ENCODE measurements around the gene SLC4A1AP. TPM values are rescaled to one million over a fixed set of nuclear protein-coding genes. Genes with fewer than 3 reads are reported as not detected.

SLC4A1AP gene
- total and polyA plus RNA-seq, 8 donors: 5.1 to 12.6 (median 8.2) TPM

DNA sequence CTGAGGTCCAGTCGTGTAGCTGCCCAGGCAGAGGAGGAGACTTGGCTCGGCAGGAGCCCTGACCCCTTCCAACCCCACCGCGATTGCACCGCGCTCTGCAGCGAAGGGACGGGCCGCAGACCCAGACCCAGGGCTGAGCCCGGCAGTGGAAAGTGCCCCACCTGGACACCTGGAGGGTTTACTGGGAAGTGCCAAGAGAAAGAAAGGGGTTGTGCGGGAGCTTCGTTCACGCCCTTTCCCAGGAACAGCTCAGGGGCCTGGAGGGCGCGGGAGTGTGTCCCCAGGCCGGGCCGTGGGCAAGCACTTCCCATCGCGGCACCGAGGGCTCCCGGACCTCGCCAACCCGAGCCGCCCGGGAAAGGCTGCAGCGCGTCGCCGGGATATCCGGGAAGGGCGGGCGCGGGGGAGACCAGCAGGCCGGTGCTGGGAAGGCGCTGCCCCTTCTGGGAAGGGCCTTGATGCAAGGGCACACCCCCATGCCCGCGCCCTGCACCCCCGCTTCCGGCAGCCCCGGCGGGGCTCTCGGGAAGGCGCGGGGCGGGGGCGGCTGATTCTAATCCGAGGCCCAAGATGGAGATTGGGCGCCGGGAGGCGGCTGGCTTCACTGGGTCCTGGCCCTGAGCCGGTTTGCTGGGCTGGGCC lies 71.7 kb downstream of the SLC4A1AP start:
- Histone ChIP-seq H3K9me3 (no peaks in the 10 kb centered on the region), H3K4me1 (peaks cover 4 to 45% (median 9%) of the 10 kb centered on the region in 3 donors), H3K27ac (peak overlapping the region; percentile 51 to 92 (median 76)), H3K4me3 (peak overlapping the region in 3 of 4 donors; percentile 16 to 48 (median 47)), H3K36me3 (no peaks in the 10 kb centered on the region), H3K27me3 (no peaks in the 10 kb centered on the region)
- peak; percentile 81 to 93 (median 86) for DNase-seq
- 2 to 5% methylated on average over 26 to 51 of the region's 51 CpGs for WGBS, 2 donors
- intact Hi-C loops (cut with DNase I): no loop called here
- peak; percentile 91 to 96 (median 94) for ATAC-seq
- no peak for FAIRE-seq
- TF ChIP-seq, protein P1, sequence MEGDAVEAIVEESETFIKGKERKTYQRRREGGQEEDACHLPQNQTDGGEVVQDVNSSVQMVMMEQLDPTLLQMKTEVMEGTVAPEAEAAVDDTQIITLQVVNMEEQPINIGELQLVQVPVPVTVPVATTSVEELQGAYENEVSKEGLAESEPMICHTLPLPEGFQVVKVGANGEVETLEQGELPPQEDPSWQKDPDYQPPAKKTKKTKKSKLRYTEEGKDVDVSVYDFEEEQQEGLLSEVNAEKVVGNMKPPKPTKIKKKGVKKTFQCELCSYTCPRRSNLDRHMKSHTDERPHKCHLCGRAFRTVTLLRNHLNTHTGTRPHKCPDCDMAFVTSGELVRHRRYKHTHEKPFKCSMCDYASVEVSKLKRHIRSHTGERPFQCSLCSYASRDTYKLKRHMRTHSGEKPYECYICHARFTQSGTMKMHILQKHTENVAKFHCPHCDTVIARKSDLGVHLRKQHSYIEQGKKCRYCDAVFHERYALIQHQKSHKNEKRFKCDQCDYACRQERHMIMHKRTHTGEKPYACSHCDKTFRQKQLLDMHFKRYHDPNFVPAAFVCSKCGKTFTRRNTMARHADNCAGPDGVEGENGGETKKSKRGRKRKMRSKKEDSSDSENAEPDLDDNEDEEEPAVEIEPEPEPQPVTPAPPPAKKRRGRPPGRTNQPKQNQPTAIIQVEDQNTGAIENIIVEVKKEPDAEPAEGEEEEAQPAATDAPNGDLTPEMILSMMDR (IDR thresholded peaks at IDR 0.05): no peak

DNA sequence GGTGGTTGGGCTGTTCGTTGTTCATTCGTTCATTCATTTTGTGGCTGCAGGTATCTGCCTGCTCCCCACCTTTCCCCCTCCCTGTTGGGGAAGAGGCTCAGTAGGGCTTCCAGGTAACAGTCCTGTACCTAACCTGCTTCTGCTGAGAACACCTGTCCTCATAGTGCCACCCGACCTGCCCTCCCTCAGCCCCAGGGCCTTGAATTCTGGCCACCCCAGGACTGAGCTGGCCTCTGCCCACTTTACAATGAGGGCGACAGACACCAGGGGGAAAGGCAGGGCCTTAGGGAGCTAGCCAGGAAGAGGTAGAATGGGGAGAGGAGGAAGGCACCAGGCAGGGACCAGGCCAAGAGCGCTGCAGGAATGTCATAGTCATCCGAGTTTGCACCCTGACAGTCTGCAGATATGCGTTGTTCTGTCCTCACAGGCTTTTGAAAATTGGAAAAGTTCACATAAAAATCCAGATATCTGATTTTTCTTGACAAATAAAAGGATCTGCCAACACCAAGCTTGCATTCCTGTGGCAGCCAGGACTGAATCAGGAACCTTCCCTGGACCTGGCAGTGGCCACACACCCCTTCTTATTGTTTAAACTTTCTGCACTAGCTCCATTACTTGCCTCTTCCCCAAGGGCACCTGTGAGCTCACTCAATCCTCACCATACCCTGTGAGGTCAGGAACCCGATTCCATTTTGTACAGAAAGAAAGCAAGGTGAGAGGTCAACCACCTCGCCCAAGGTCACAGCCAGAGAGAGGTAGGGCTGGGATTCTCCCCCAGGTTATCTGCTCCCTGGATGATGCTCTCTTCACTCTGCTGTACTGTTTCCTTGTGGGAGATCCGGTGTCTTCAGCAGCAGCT lies 72.6 kb downstream of the SLC4A1AP start:
- TF ChIP-seq, protein P1 (IDR thresholded peaks at IDR 0.05): no peak
- H3K36me3 ChIP-seq: no peaks in the 10 kb centered on the region
- intact Hi-C loops (cut with DNase I): no loop called here
- DNase-seq (peak in 1 of 6 donors; percentile 8), FAIRE-seq (no peak), ATAC-seq (peak; percentile 1 to 28 (median 6))
- H3K27ac ChIP-seq: peak overlapping the region; percentile 51 to 92 (median 76)
- H3K4me3 ChIP-seq: peak overlapping the region in 2 of 4 donors; percentile 47 to 48
- H3K27me3 ChIP-seq: no peaks in the 10 kb centered on the region
- H3K4me1 ChIP-seq: peaks cover 0 to 36% (median 9%) of the 10 kb centered on the region in 3 donors
- H3K9me3 ChIP-seq: no peaks in the 10 kb centered on the region
- 86 to 88% methylated on average over 10 of the region's 10 CpGs for WGBS, 2 donors

DNA sequence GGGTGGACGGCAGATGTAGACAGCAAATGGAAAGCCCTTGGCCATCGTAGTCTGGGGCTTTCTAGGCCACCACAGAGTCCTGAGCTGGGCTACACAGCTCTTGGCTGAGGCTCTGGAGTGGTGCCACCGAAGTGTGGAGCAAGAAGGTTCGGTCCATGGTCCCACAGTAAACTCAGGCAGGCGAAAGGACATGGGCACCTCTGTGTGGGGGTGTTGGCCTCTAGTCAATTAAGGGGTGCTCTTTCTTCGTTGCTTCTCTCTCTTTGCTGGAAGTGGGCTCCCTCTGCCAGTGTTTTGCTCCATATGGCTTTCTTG lies 73.2 kb downstream of the SLC4A1AP start:
- Histone ChIP-seq H3K27ac (peak overlapping the region in 3 of 4 donors; percentile 67 to 92 (median 86)), H3K36me3 (no peaks in the 10 kb centered on the region), H3K4me1 (peaks cover 0 to 35% (median 9%) of the 10 kb centered on the region in 3 donors), H3K9me3 (no peaks in the 10 kb centered on the region), H3K27me3 (no peaks in the 10 kb centered on the region), H3K4me3 (no peak overlapping the region)
- TF ChIP-seq, protein P1 (IDR thresholded peaks at IDR 0.05): no peak
- no peak for ATAC-seq
- WGBS, 2 donors: 98 to 99% methylated on average over 6 of the region's 6 CpGs
- no peak for DNase-seq
- no peak for FAIRE-seq
- intact Hi-C loops (cut with DNase I): no loop called here

DNA sequence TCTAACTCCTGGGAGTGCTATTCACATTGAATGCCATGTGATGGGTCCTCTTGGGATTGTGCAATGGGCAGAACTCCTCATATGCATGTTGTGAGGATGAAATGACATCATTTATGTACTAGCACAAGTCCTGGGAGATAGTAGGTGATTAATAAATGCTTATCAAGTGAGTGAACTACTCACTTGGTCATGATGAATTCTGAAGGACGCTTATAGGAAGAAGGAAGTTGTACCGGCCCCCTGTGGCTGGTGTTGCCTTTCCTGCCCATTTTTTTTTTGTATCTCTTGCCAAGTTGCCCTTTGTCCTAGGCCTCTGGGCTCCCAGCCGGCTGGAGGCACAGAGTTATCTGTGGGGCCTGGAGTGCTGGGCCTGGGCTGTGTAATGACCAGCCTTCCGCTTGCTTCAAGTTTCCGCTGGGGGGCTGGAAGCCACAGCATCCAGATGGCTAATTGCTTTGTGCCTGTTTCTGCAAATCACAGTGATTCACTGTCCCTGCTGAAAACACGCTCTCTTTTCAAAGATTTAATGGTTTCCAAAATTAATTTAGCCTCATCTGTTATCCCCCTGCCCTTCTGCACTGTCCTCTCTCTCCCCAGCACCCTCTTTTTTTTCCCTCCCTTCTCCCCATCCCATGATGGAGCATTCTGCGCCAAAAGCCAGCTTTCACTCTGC lies 74.1 kb downstream of the SLC4A1AP start:
- WGBS, 2 donors: 60% methylated on average over 7 of the region's 7 CpGs
- TF ChIP-seq, protein P1 (IDR thresholded peaks at IDR 0.05): no peak
- peak overlapping the region in 2 of 4 donors; percentile 86 to 92 for H3K27ac ChIP-seq
- intact Hi-C loops (cut with DNase I): no loop called here
- FAIRE-seq: no peak
- H3K27me3 ChIP-seq: no peaks in the 10 kb centered on the region
- no peak overlapping the region for H3K4me3 ChIP-seq
- H3K36me3 ChIP-seq: no peaks in the 10 kb centered on the region
- ATAC-seq: peak in 3 of 4 donors; percentile 7 to 58 (median 17)
- no peaks in the 10 kb centered on the region for H3K9me3 ChIP-seq
- peaks cover 0 to 35% (median 9%) of the 10 kb centered on the region in 3 donors for H3K4me1 ChIP-seq
- no peak for DNase-seq
